Mammary epithelial cell (primary cell): ENCODE results near the gene ZNG1A.
"Not testable (repeated sequence)": the region's sequence is repeated elsewhere in the genome, so short reads cannot be mapped to it uniquely, and the experiment has no call there.

Experiments used
- CTCF ChIP-seq, 2 donors: IDR thresholded peaks in 1 of 2; conservative IDR thresholded peaks in 1 of 2; 2 replicates each; pipeline ENCODE4 v1.5.1; 2011 to 2012; ENCODE audit warnings: inconsistent platforms in 2 of 2, low read length in 2 of 2, mild to moderate bottlenecking in 2 of 2, control low read depth in 1 of 2, low read depth in 1 of 2; ENCODE audit not compliant: insufficient read depth in 1 of 2; ENCODE audit errors: extremely low read depth in 1 of 2
- EZH2 ChIP-seq: IDR thresholded peaks from 2 replicates; pipeline ENCODE4 v1.6.1; 2012; ENCODE audit warnings: low read length, inconsistent platforms, borderline replicate concordance

GRCh38 chr9:110672-111071 is 68.2 kb downstream of the ZNG1A start:
- TF ChIP-seq CTCF (conservative IDR thresholded peaks at IDR 0.05 in 1 of 2, IDR thresholded peaks at IDR 0.05 in 1 of 2; ENCODE audit: extremely low read depth in 1 of 2, insufficient read depth in 1 of 2, low read depth in 1 of 2, low read length in 2 of 2); EZH2: not testable (repeated sequence)
